ENCODE data around the gene CKMT2. TPM values are rescaled to one million over a fixed set of nuclear protein-coding genes. Genes with fewer than 3 reads are reported as not detected.

Gene CKMT2
- total and polyA plus RNA-seq, 2 donors (not counting 3 experiments of a cell fraction or from before 2014, with no cell fraction given), result not detected

GRCh38 chr5:81187885-81188284, 45.2 kb upstream of the CKMT2 start:
- no peaks in the 10 kb centered on the region for H3K36me3 ChIP-seq (ENCODE audit: control insufficient read depth in 2 of 2, extremely low read depth in 1 of 2, insufficient read depth in 2 of 2, low read length in 2 of 2)
- dilution Hi-C loops (cut with MboI; ENCODE audit: extremely low pct_ligation_motif_present, low sequenced_read_pairs) (no loop called here), intact Hi-C loops (cut with micrococcal nuclease) (no loop called here)
- no peaks in the 10 kb centered on the region for H3K4me1 ChIP-seq (ENCODE audit: control insufficient read depth, extremely low read depth, insufficient read depth, low read length)
- TF ChIP-seq JUN (IDR thresholded peaks at IDR 0.05; ENCODE audit: borderline replicate concordance, insufficient read depth, insufficient read length, low read depth) (no peak), POLR2A (IDR thresholded peaks at IDR 0.05; ENCODE audit: low read depth, low read length) (no peak), EZH2 (IDR thresholded peaks at IDR 0.05; ENCODE audit: borderline replicate concordance, low read depth, low read length, severe bottlenecking) (no peak), POLR2AphosphoS5 (IDR thresholded peaks at IDR 0.05; ENCODE audit: insufficient read depth, low read depth, low read length) (no peak), GATA2 (IDR thresholded peaks at IDR 0.05; ENCODE audit: insufficient read depth, insufficient read length, low read depth, low read length) (no peak), MYC (IDR thresholded peaks at IDR 0.05; ENCODE audit: low read depth, low read length) (no peak), FOS (IDR thresholded peaks at IDR 0.05; ENCODE audit: borderline replicate concordance, insufficient read depth, low read length) (no peak), CTCF (IDR thresholded peaks at IDR 0.05; ENCODE audit: extremely low read depth in 1 of 2, insufficient read depth in 1 of 2, low read depth in 1 of 2, low read length in 2 of 2) (no peak)
- TF ChIP-seq, protein P1, sequence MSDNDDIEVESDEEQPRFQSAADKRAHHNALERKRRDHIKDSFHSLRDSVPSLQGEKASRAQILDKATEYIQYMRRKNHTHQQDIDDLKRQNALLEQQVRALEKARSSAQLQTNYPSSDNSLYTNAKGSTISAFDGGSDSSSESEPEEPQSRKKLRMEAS (IDR thresholded peaks at IDR 0.05; ENCODE audit: insufficient read depth, insufficient read length), result no peak
- H3K27me3 ChIP-seq (ENCODE audit: control insufficient read depth in 2 of 2, insufficient read depth in 2 of 2, low read length in 2 of 2), result peaks cover 5 to 11% of the 10 kb centered on the region in 2 experiments
- ChIA-PET POLR2A (no interaction called here), CTCF (interaction anchor here (0.5 to 1.2 kb wide), 2 partner anchors 57 to 880 kb away, joined by 3 to 4 read pairs; no protein-coding TSS in a partner anchor)
- no peak overlapping the region for H3K27ac ChIP-seq (ENCODE audit: insufficient read depth, low read depth, low read length)
- no peaks in the 10 kb centered on the region for H3K79me2 ChIP-seq (ENCODE audit: control insufficient read depth, insufficient read depth, low read length)
- DNase-seq (ENCODE audit: low read depth, low spot score), result no peak
- no peaks in the 10 kb centered on the region for H4K20me1 ChIP-seq (replicated peaks; ENCODE audit: control insufficient read depth, extremely low read depth, insufficient read depth, low read length)
- no peak for FAIRE-seq
- no peak overlapping the region for H3K4me3 ChIP-seq (replicated peaks in 1 of 3; ENCODE audit: insufficient read depth in 1 of 3, low read depth in 1 of 3, low read length in 3 of 3)
- no TSS peak for BruUV-seq (replicated peaks)
- no peak overlapping the region for H3K4me2 ChIP-seq (ENCODE audit: insufficient read depth, low read length)
- H3K9ac ChIP-seq (replicated peaks; ENCODE audit: extremely low read depth, insufficient read depth, low read length), result no peak overlapping the region
- H2AFZ ChIP-seq (ENCODE audit: low read depth, low read length), result no peak overlapping the region
- no peaks in the 10 kb centered on the region for H3K9me1 ChIP-seq (replicated peaks; ENCODE audit: control insufficient read depth, extremely low read depth, insufficient read depth, low read length)
- H3K9me3 ChIP-seq (replicated peaks; ENCODE audit: control insufficient read depth, insufficient read depth, low read length), result no peaks in the 10 kb centered on the region
